Immature natural killer cell (primary cell): ENCODE results near the gene IL2RA. TPM values are rescaled to one million over a fixed set of nuclear protein-coding genes. Genes with fewer than 3 reads are reported as not detected.

Source experiments
- DNase-seq, 3 donors: peaks; one replicate each; pipeline ENCODE4 v3.0.0; 2022; ENCODE audit warnings: mixed read lengths in 1 of 3
- H3K27ac Mint-ChIP-seq, 6 donors: one replicate each; pipeline ENCODE4 v1.8.0; 2020; ENCODE audit warnings: mixed read lengths in 6 of 6, mild to moderate bottlenecking in 5 of 6, inconsistent platforms in 4 of 6, moderate library complexity in 3 of 6
- H3K27me3 Mint-ChIP-seq, 3 donors: one replicate each; pipeline ENCODE4 v1.8.0; 2020 to 2021; ENCODE audit warnings: low read depth in 3 of 3, mild to moderate bottlenecking in 3 of 3, mixed read lengths in 3 of 3, moderate library complexity in 3 of 3, inconsistent platforms in 1 of 3
- H3K36me3 Mint-ChIP-seq, 3 donors: one replicate each; pipeline ENCODE4 v1.8.0; 2020; ENCODE audit warnings: mixed read lengths in 3 of 3, inconsistent platforms in 2 of 3, mild to moderate bottlenecking in 2 of 3
- H3K4me1 Mint-ChIP-seq, 2 donors: one replicate each; pipeline ENCODE4 v1.8.0; 2020; ENCODE audit warnings: inconsistent platforms in 2 of 2, mild to moderate bottlenecking in 2 of 2, mixed read lengths in 2 of 2, moderate library complexity in 1 of 2
- H3K4me3 Mint-ChIP-seq, 5 donors: one replicate each; pipeline ENCODE4 v1.8.0; 2020; ENCODE audit warnings: mild to moderate bottlenecking in 5 of 5, mixed read lengths in 5 of 5, inconsistent platforms in 3 of 5, moderate library complexity in 3 of 5
- H3K9me3 Mint-ChIP-seq, 6 donors: one replicate each; pipeline ENCODE4 v1.8.0; 2020; ENCODE audit warnings: mild to moderate bottlenecking in 6 of 6, mixed read lengths in 6 of 6, inconsistent platforms in 4 of 6, moderate library complexity in 3 of 6
- polyA plus RNA-seq, 3 donors: library from polyadenylated mRNA; unstranded; fragments of 300-500 nt; fragmentation: Illumina TruSeq; gene quantifications; one replicate each; pipeline ENCODE4 v1.2.3, GENCODE V29; 2021

Gene IL2RA
- polyA plus RNA-seq, 3 donors from 2014 or later: 2.7 to 3.9 (median 3.6) TPM

- Mint-ChIP-seq H3K36me3 (peaks cover 0 to 4% (median 0%) of the 10 kb centered on the region in 3 donors), H3K27ac (no peak overlapping the region), H3K4me1 (peaks cover 42 to 62% of the 10 kb centered on the region in 2 donors), H3K27me3 (peaks cover 6 to 8% (median 7%) of the 10 kb centered on the region in 3 donors), H3K9me3 (no peaks in the 10 kb centered on the region), H3K4me3 (peak overlapping the region in 3 of 5 donors; percentile 27 to 72 (median 63))
- DNase-seq: no peak
These were observed 1.1 kb downstream of the IL2RA start for GRCh38 chr10:6061056-6061455.

- H3K36me3 Mint-ChIP-seq: peaks cover 0 to 4% (median 0%) of the 10 kb centered on the region in 3 donors
- no peaks in the 10 kb centered on the region for H3K9me3 Mint-ChIP-seq
- H3K27ac Mint-ChIP-seq: no peak overlapping the region
- H3K4me1 Mint-ChIP-seq: peaks cover 29 to 52% of the 10 kb centered on the region in 2 donors
- no peak for DNase-seq
- peaks cover 6 to 7% (median 6%) of the 10 kb centered on the region in 3 donors for H3K27me3 Mint-ChIP-seq
- H3K4me3 Mint-ChIP-seq: no peak overlapping the region
These were observed 2.7 kb downstream of the IL2RA start for GRCh38 chr10:6059506-6059905.

- DNase-seq: no peak
- peaks cover 6 to 7% (median 6%) of the 10 kb centered on the region in 3 donors for H3K27me3 Mint-ChIP-seq
- no peak overlapping the region for H3K4me3 Mint-ChIP-seq
- H3K4me1 Mint-ChIP-seq: peaks cover 34 to 58% of the 10 kb centered on the region in 2 donors
- H3K9me3 Mint-ChIP-seq: no peaks in the 10 kb centered on the region
- H3K27ac Mint-ChIP-seq: no peak overlapping the region
- H3K36me3 Mint-ChIP-seq: peaks cover 0 to 4% (median 0%) of the 10 kb centered on the region in 3 donors
These were observed 3.3 kb downstream of the IL2RA start for GRCh38 chr10:6058682-6059475.

- no peak for DNase-seq
- peaks cover 43 to 66% of the 10 kb centered on the region in 2 donors for H3K4me1 Mint-ChIP-seq
- peaks cover 0 to 4% (median 0%) of the 10 kb centered on the region in 3 donors for H3K36me3 Mint-ChIP-seq
- H3K27ac Mint-ChIP-seq: no peak overlapping the region
- peaks cover 9 to 18% (median 9%) of the 10 kb centered on the region in 3 donors for H3K27me3 Mint-ChIP-seq
- H3K9me3 Mint-ChIP-seq: no peaks in the 10 kb centered on the region
- H3K4me3 Mint-ChIP-seq: no peak overlapping the region
These were observed 5.6 kb downstream of the IL2RA start for GRCh38 chr10:6056411-6057135.

- Mint-ChIP-seq H3K27me3 (peaks cover 12 to 21% (median 12%) of the 10 kb centered on the region in 3 donors), H3K36me3 (peaks cover 0 to 4% (median 0%) of the 10 kb centered on the region in 3 donors), H3K4me1 (peaks cover 42 to 64% of the 10 kb centered on the region in 2 donors), H3K27ac (peak overlapping the region in 1 of 6 donors; percentile 19), H3K9me3 (no peaks in the 10 kb centered on the region), H3K4me3 (no peak overlapping the region)
- DNase-seq: no peak
These were observed 6.2 kb downstream of the IL2RA start for GRCh38 chr10:6055929-6056328.

- Mint-ChIP-seq H3K9me3 (no peaks in the 10 kb centered on the region), H3K4me3 (no peak overlapping the region), H3K27me3 (peaks cover 15 to 26% (median 17%) of the 10 kb centered on the region in 3 donors), H3K4me1 (peaks cover 47 to 67% of the 10 kb centered on the region in 2 donors), H3K36me3 (peaks cover 0 to 4% (median 0%) of the 10 kb centered on the region in 3 donors), H3K27ac (no peak overlapping the region)
- DNase-seq: no peak
These were observed 7.3 kb downstream of the IL2RA start for GRCh38 chr10:6054884-6055283.

GRCh38 chr10:6053816-6054631 is 8.1 kb downstream of the IL2RA start:
- DNase-seq: no peak
- Mint-ChIP-seq H3K4me1 (peaks cover 49 to 65% of the 10 kb centered on the region in 2 donors), H3K4me3 (peak overlapping the region; percentile 11 to 72 (median 57)), H3K9me3 (no peaks in the 10 kb centered on the region), H3K36me3 (peaks cover 0 to 2% (median 0%) of the 10 kb centered on the region in 3 donors), H3K27me3 (peaks cover 15 to 26% (median 21%) of the 10 kb centered on the region in 3 donors), H3K27ac (peak overlapping the region in 2 of 6 donors; percentile 38 to 63)

- Mint-ChIP-seq H3K36me3 (no peaks in the 10 kb centered on the region), H3K27me3 (peaks cover 15 to 26% (median 21%) of the 10 kb centered on the region in 3 donors), H3K27ac (peak overlapping the region; percentile 65 to 98 (median 93)), H3K4me1 (peaks cover 49 to 57% of the 10 kb centered on the region in 2 donors), H3K9me3 (no peaks in the 10 kb centered on the region), H3K4me3 (peak overlapping the region in 4 of 5 donors; percentile 82 to 93 (median 86))
- no peak for DNase-seq
These were observed 8.9 kb downstream of the IL2RA start for GRCh38 chr10:6053303-6053702.

GRCh38 chr10:6052247-6053221 is 9.6 kb downstream of the IL2RA start:
- Mint-ChIP-seq H3K4me1 (peaks cover 49 to 55% of the 10 kb centered on the region in 2 donors), H3K9me3 (no peaks in the 10 kb centered on the region), H3K4me3 (peak overlapping the region; percentile 82 to 93 (median 85)), H3K27ac (peak overlapping the region; percentile 82 to 98 (median 93)), H3K36me3 (no peaks in the 10 kb centered on the region), H3K27me3 (peaks cover 15 to 26% (median 21%) of the 10 kb centered on the region in 3 donors)
- peak; percentile 81 to 86 (median 82) for DNase-seq

- Mint-ChIP-seq H3K9me3 (no peaks in the 10 kb centered on the region), H3K36me3 (no peaks in the 10 kb centered on the region), H3K27ac (peak overlapping the region; percentile 91 to 98 (median 97)), H3K4me1 (peaks cover 46 to 60% of the 10 kb centered on the region in 2 donors), H3K4me3 (peak overlapping the region; percentile 90 to 97 (median 92)), H3K27me3 (peaks cover 15 to 26% (median 21%) of the 10 kb centered on the region in 3 donors)
- peak; percentile 92 to 95 (median 93) for DNase-seq
These were observed 11.2 kb downstream of the IL2RA start for GRCh38 chr10:6050801-6051445.

GRCh38 chr10:6049031-6049400 is 13.2 kb downstream of the IL2RA start:
- Mint-ChIP-seq H3K4me1 (peaks cover 56 to 69% of the 10 kb centered on the region in 2 donors), H3K36me3 (peaks cover 0 to 4% (median 0%) of the 10 kb centered on the region in 3 donors), H3K4me3 (peak overlapping the region in 1 of 5 donors; percentile 19), H3K9me3 (no peaks in the 10 kb centered on the region), H3K27me3 (peaks cover 15 to 29% (median 21%) of the 10 kb centered on the region in 3 donors), H3K27ac (peak overlapping the region in 2 of 6 donors; percentile 4 to 98)
- DNase-seq: no peak
